Pancreas (tissue), 10 donors: ENCODE results near the gene PARP15. TPM values are rescaled to one million over a fixed set of nuclear protein-coding genes. Genes with fewer than 3 reads are reported as not detected.

Experiments
- ATAC-seq, 4 donors: fragments of 200-7000 bp; cut with Tn5 transposase; one replicate each; pipeline versions ENCODE4 v1.8.0 to v1.9.1; 2020; ENCODE audit warnings: mild to moderate bottlenecking in 4 of 4, moderate library complexity in 4 of 4
- DNase-seq, 6 donors: peaks; one replicate each; pipeline ENCODE4 v3.0.0-alpha.2; 2020
- FAIRE-seq: peaks from 2 replicates; lab custom pipeline; 2012; peaks lifted over from hg19 to GRCh38; lab: Jason Lieb, UNC
- H3K27ac ChIP-seq, 4 donors: fragments of 200-600 bp; sonication (generic); 1 replicate in 3 of 4; 2 replicates in 1 of 4; pipeline versions ENCODE4 v1.5.0 to v1.8.0; 2020
- H3K27me3 ChIP-seq, 4 donors: fragments of 200-600 bp; one replicate each; pipeline ENCODE4 v1.8.0; 2021
- H3K36me3 ChIP-seq, 3 donors: fragments of 200-600 bp; sonication (generic) in 1 of 3; one replicate each; pipeline versions ENCODE4 v1.5.0 to v1.8.0; 2020 to 2021
- H3K4me1 ChIP-seq, 3 donors: fragments of 200-600 bp; one replicate each; pipeline ENCODE4 v1.8.0; 2021
- H3K4me3 ChIP-seq, 4 donors: fragments of 200-600 bp; sonication (generic) in 2 of 4; one replicate each; pipeline versions ENCODE4 v1.5.0 to v1.8.0; 2020 to 2021
- H3K9me3 ChIP-seq, 4 donors: fragments of 200-600 bp; one replicate each; pipeline ENCODE4 v1.8.0; 2021
- CTCF ChIP-seq, 4 donors: fragments of 200-600 bp; sonication (generic) in 3 of 4; IDR thresholded peaks; one replicate each; pipeline versions ENCODE4 v1.5.0 to v1.8.0; 2021; ENCODE audit warnings: antibody characterized with exemption in 4 of 4
- WGBS, 2 donors: extraction: QIAGEN DNeasy Blood & Tissue Kit; methylation state at CpG; one replicate each; pipeline ENCODE4 v1.1.7; 2013; 5-methylcytosine and 5-hydroxymethylcytosine counted together
- intact Hi-C, 3 donors: fragments of 100-400 bp; cut with DNase I; formaldehyde crosslinking; loops; one replicate each; pipeline versions ENCODE4 v1.11.1 to v1.14.2; 2022
- polyA plus RNA-seq, 2 donors: library from polyadenylated mRNA; stranded (reverse); fragments of 200-250 nt; gene quantifications; one replicate each; pipeline ENCODE4 v1.2.3, GENCODE V29; 2013
- total RNA-seq, 6 donors: library from RNA; stranded (reverse); fragmentation: NEBNext Ultra II Directional in 4 of 6; extraction: Animal tissue kit (Norgen Biotek cat#: 25700) in 4 of 6; gene quantifications; one replicate each; pipeline versions ENCODE4 v1.2.1 to v1.2.4, GENCODE V29; 2021 to 2023
- donor health status: healthy with polysubstance abuse.
- donor health status: DM: no; HTN: no; CAD: no; lungs with moderate emphysema.
- donor health status: DM: no; HTN: no; CAD: no.
- donor health status: control.
- donor health status: control.
- donor health status: Bipolar disorder and iron deficiency.
- donor health status: DM: yes; HTN: yes; CAD: no.
- donor health status: DM: no; HTN: no; CAD: no.
- donor health status: DM: no; HTN: no; CAD: no.
- donor health status: DM: yes; HTN: yes; CAD: no.

The PARP15 gene
- total RNA-seq (under 1 TPM; 0.14 to 0.78 (median 0.45) TPM), polyA plus RNA-seq (under 1 TPM; 0.76 to 0.80 TPM)

- no peak for FAIRE-seq
- H3K36me3 ChIP-seq: peaks cover 0 to 5% (median 0%) of the 10 kb centered on the region in 3 donors
- H3K4me3 ChIP-seq: peak within 1 kb of the TSS in 3 of 4 donors; percentile 10 to 34 (median 12)
- peak in 3 of 4 donors; percentile 35 to 67 (median 60) for ATAC-seq
- H3K27ac ChIP-seq: no peak within 1 kb of the TSS
- TF ChIP-seq CTCF (IDR thresholded peaks at IDR 0.05): no peak
- no peaks in the 10 kb centered on the region for H3K27me3 ChIP-seq
- DNase-seq: peak in 1 of 6 donors; percentile 56
- H3K4me1 ChIP-seq: peaks cover 0 to 8% (median 0%) of the 10 kb centered on the region in 3 donors
- intact Hi-C loops: no loop called here
- peaks cover 0 to 9% (median 0%) of the 10 kb centered on the region in 4 donors for H3K9me3 ChIP-seq
- WGBS, 2 donors: 26% methylated on average over 40 of the region's 40 CpGs
Observed at GRCh38 chr3:122577409-122578031, at the start of gene PARP15. TSS of gene PARP15 (plus strand) at chr3:122577650. CDS start at chr3:122577668, 18 bp downstream.

GRCh38 chr3:122530164-122530563, 47.3 kb upstream of the PARP15 start:
- intact Hi-C loops: no loop called here
- Histone ChIP-seq H3K4me1 (no peaks in the 10 kb centered on the region), H3K4me3 (no peak overlapping the region), H3K27ac (no peak overlapping the region), H3K9me3 (no peaks in the 10 kb centered on the region), H3K36me3 (peaks cover 0 to 42% (median 27%) of the 10 kb centered on the region in 3 donors), H3K27me3 (no peaks in the 10 kb centered on the region)
- WGBS, 2 donors: 70 to 81% methylated on average over 2 of the region's 2 CpGs
- FAIRE-seq (no peak), DNase-seq (no peak), ATAC-seq (no peak)
- no peak for TF ChIP-seq CTCF (IDR thresholded peaks at IDR 0.05)

GRCh38 chr3:122533480-122533879, 44.0 kb upstream of the PARP15 start:
- Histone ChIP-seq H3K4me3 (no peak overlapping the region), H3K27ac (no peak overlapping the region), H3K9me3 (no peaks in the 10 kb centered on the region), H3K27me3 (no peaks in the 10 kb centered on the region), H3K4me1 (no peaks in the 10 kb centered on the region), H3K36me3 (peaks cover 0 to 58% (median 34%) of the 10 kb centered on the region in 3 donors)
- no peak for DNase-seq
- ATAC-seq: no peak
- TF ChIP-seq CTCF (IDR thresholded peaks at IDR 0.05): no peak
- 87 to 91% methylated on average over 2 of the region's 2 CpGs for WGBS, 2 donors
- intact Hi-C loops: no loop called here
- FAIRE-seq: no peak

GRCh38 chr3:122533931-122534334, 43.5 kb upstream of the PARP15 start:
- H3K4me3 ChIP-seq: no peak overlapping the region
- intact Hi-C loops: no loop called here
- H3K27me3 ChIP-seq: no peaks in the 10 kb centered on the region
- FAIRE-seq: no peak
- H3K36me3 ChIP-seq: peaks cover 0 to 58% (median 34%) of the 10 kb centered on the region in 3 donors
- WGBS, 2 donors: 73 to 88% methylated on average over 1 of the region's 1 CpG
- H3K27ac ChIP-seq: no peak overlapping the region
- H3K4me1 ChIP-seq: no peaks in the 10 kb centered on the region
- no peaks in the 10 kb centered on the region for H3K9me3 ChIP-seq
- ATAC-seq: peak in 1 of 4 donors; percentile 44
- TF ChIP-seq CTCF (IDR thresholded peaks at IDR 0.05): no peak
- no peak for DNase-seq
